ENCODE measurements around the gene FIS1. TPM values are rescaled to one million over a fixed set of nuclear protein-coding genes. Genes with fewer than 3 reads are reported as not detected.

The FIS1 gene
- total RNA-seq, 1 experiment from 2014 or later: 114 TPM

DNA sequence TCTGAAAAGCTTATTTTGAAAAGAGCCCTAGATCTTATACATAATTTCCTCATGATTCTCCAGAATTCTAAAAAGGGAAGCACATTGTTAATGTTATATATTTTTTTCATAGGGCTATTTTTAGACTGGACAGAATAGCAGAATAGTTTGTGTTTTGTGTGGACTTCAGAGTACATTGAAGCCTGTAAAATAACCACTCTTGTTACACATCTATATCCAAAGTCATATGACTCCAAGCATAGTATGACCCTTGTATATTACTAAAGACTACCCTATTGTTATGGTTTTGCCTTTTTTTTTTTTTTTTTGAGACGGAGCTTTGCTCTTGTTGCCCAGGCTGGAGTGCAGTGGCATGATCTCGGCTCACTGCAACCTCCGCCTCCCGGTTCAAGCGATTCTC is 26.1 kb upstream of the FIS1 start:
- ChIA-PET CTCF (no interaction called here), RAD21 (ENCODE audit: low non-redundant PET in 1 of 2, low total read pairs in 2 of 2, uncharacterized antibody in 2 of 2, unreplicated experiment in 2 of 2) (no interaction called here), POLR2A (no interaction called here)
- no peaks in the 10 kb centered on the region for H3K4me1 ChIP-seq (ENCODE audit: control insufficient read depth in 1 of 2, insufficient read depth in 2 of 2, low read length in 2 of 2)
- no peaks in the 10 kb centered on the region for H3K9me3 ChIP-seq (ENCODE audit: control insufficient read depth in 1 of 2, insufficient read depth in 1 of 2, low read depth in 1 of 2, low read length in 2 of 2)
- H3K79me2 ChIP-seq (ENCODE audit: insufficient read depth, low read length): no peaks in the 10 kb centered on the region
- ATAC-seq: no peak
- no peak overlapping the region for H3K9ac ChIP-seq (ENCODE audit: low read length)
- H4K20me1 ChIP-seq (ENCODE audit: insufficient read depth): no peaks in the 10 kb centered on the region
- H3K4me3 ChIP-seq (replicated peaks in 1 of 2; ENCODE audit: low read depth in 1 of 2, low read length in 2 of 2): no peak overlapping the region
- no peaks in the 10 kb centered on the region for H3K9me2 ChIP-seq (ENCODE audit: insufficient read depth)
- no peak overlapping the region for H2AFZ ChIP-seq (ENCODE audit: low read depth, low read length, poor library complexity, severe bottlenecking)
- BruUV-seq (replicated peaks): no TSS peak
- intact Hi-C loops (cut with micrococcal nuclease): no loop called here
- TF ChIP-seq POLR2A (IDR thresholded peaks at IDR 0.05; ENCODE audit: borderline replicate concordance, extremely low read depth, insufficient read depth, insufficient read length) (no peak), EZH2phosphoT487 (IDR thresholded peaks at IDR 0.05; ENCODE audit: borderline replicate concordance) (no peak), JUND (IDR thresholded peaks at IDR 0.05) (no peak), EZH2 (IDR thresholded peaks at IDR 0.05) (no peak), ZFX (IDR thresholded peaks at IDR 0.05) (no peak)
- H3K36me3 ChIP-seq (ENCODE audit: control insufficient read depth in 1 of 2, insufficient read depth in 2 of 2, low read length in 2 of 2): no peaks in the 10 kb centered on the region
- no peak overlapping the region for H3K27ac ChIP-seq (ENCODE audit: low read depth, low read length)
- no peak for DNase-seq (ENCODE audit: low read depth, low spot score)
- H3K4me2 ChIP-seq (ENCODE audit: low read length): no peak overlapping the region
- no peaks in the 10 kb centered on the region for H3K27me3 ChIP-seq (ENCODE audit: insufficient read depth, low read length)

GRCh38 chr7:101269664-101270063 is 24.8 kb upstream of the FIS1 start:
- ChIA-PET CTCF (no interaction called here), POLR2A (no interaction called here), RAD21 (ENCODE audit: low non-redundant PET in 1 of 2, low total read pairs in 2 of 2, uncharacterized antibody in 2 of 2, unreplicated experiment in 2 of 2) (no interaction called here)
- Histone ChIP-seq H3K9me3 (ENCODE audit: control insufficient read depth in 1 of 2, insufficient read depth in 1 of 2, low read depth in 1 of 2, low read length in 2 of 2) (no peaks in the 10 kb centered on the region), H3K36me3 (ENCODE audit: control insufficient read depth in 1 of 2, insufficient read depth in 2 of 2, low read length in 2 of 2) (no peaks in the 10 kb centered on the region), H3K27ac (ENCODE audit: low read depth, low read length) (no peak overlapping the region), H2AFZ (ENCODE audit: low read depth, low read length, poor library complexity, severe bottlenecking) (no peak overlapping the region), H3K79me2 (ENCODE audit: insufficient read depth, low read length) (no peaks in the 10 kb centered on the region), H3K9me2 (ENCODE audit: insufficient read depth) (no peaks in the 10 kb centered on the region), H3K9ac (ENCODE audit: low read length) (no peak overlapping the region), H3K27me3 (ENCODE audit: insufficient read depth, low read length) (no peaks in the 10 kb centered on the region), H3K4me1 (ENCODE audit: control insufficient read depth in 1 of 2, insufficient read depth in 2 of 2, low read length in 2 of 2) (no peaks in the 10 kb centered on the region), H4K20me1 (ENCODE audit: insufficient read depth) (no peaks in the 10 kb centered on the region), H3K4me2 (ENCODE audit: low read length) (no peak overlapping the region), H3K4me3 (replicated peaks in 1 of 2; ENCODE audit: low read depth in 1 of 2, low read length in 2 of 2) (no peak overlapping the region)
- TF ChIP-seq POLR2AphosphoS5 (IDR thresholded peaks at IDR 0.05; ENCODE audit: low read depth, low read length): no peak
- no peak for TF ChIP-seq CBX3 (IDR thresholded peaks at IDR 0.05; ENCODE audit: low read depth)
- no peak for TF ChIP-seq ZBTB33 (IDR thresholded peaks at IDR 0.05; ENCODE audit: extremely low read depth, insufficient replicate concordance, low read length)
- no peak for TF ChIP-seq ZNF274 (IDR thresholded peaks at IDR 0.05; ENCODE audit: low read depth, low read length)
- no peak for TF ChIP-seq YY1 (IDR thresholded peaks at IDR 0.05; ENCODE audit: extremely low read depth, insufficient replicate concordance, low read depth, low read length)
- TF ChIP-seq RAD21 (IDR thresholded peaks at IDR 0.05; ENCODE audit: low read depth): no peak
- TF ChIP-seq ZFX (IDR thresholded peaks at IDR 0.05): no peak
- ATAC-seq (no peak), DNase-seq (ENCODE audit: low read depth, low spot score) (no peak)
- intact Hi-C loops (cut with micrococcal nuclease): no loop called here
- BruUV-seq (replicated peaks): no TSS peak
